AG04450 (cell line): Measurements from ENCODE around the gene CUL2. TPM values are rescaled to one million over a fixed set of nuclear protein-coding genes. Genes with fewer than 3 reads are reported as not detected.

ENCODE experiments used
- CTCF ChIA-PET: fragments of 300-600, 350-600 bp; formaldehyde crosslinking; extraction: SDS; loops from one replicate; lab custom pipeline; 2022; ENCODE audit warnings: antibody characterized with exemption, inconsistent platforms; lab: Charles Lee
- POLR2A ChIA-PET: fragments of 350-600 bp; formaldehyde crosslinking; extraction: SDS; loops from one replicate; lab custom pipeline; 2021; ENCODE audit warnings: antibody characterized with exemption, inconsistent platforms; lab: Yijun Ruan, JAX
- DNase-seq: peaks from one replicate; pipeline ENCODE4 v3.0.0-alpha.2; 2011; ENCODE audit warnings: low read depth, low spot score
- H3K27ac ChIP-seq: one replicate; pipeline ENCODE4 v1.5.1; 2012; ENCODE audit warnings: low read depth, low read length, control low read depth
- H3K27me3 ChIP-seq: one replicate; pipeline ENCODE4 v1.6.0; 2012; ENCODE audit warnings: low read length; ENCODE audit not compliant: control insufficient read depth, insufficient read depth
- H3K4me3 ChIP-seq: 2 replicates; pipeline ENCODE4 v1.5.1; 2011; ENCODE audit warnings: mild to moderate bottlenecking, low read depth, low read length, control low read depth
- H3K9me3 ChIP-seq: 2 replicates; pipeline ENCODE4 v1.5.1; 2012; ENCODE audit warnings: low read length; ENCODE audit not compliant: control insufficient read depth, insufficient read depth
- polyA minus RNA-seq: library from RNA; depleted of rRNA, polyadenylated mRNA; stranded (reverse); fragments of >200 nt; gene quantifications from 2 replicates; pipeline ENCODE4 v1.2.3, GENCODE V29; 2011; rRNA and poly(A)+ RNA removed
- polyA plus RNA-seq: library from polyadenylated mRNA; depleted of rRNA; stranded (reverse); fragments of >200 nt; gene quantifications from 2 replicates; pipeline ENCODE4 v1.2.3, GENCODE V29; 2011; rRNA removed
- TF ChIP-seq, protein P1 (sequence below): IDR thresholded peaks from 2 replicates; pipeline ENCODE4 v1.5.1; 2011; ENCODE audit warnings: low read depth, low read length, control low read depth, inconsistent platforms

Gene CUL2
- polyA plus RNA-seq (27.3 and 37.9 TPM in 2 replicates), polyA minus RNA-seq (22.7 and 33.9 TPM in 2 replicates)

DNA sequence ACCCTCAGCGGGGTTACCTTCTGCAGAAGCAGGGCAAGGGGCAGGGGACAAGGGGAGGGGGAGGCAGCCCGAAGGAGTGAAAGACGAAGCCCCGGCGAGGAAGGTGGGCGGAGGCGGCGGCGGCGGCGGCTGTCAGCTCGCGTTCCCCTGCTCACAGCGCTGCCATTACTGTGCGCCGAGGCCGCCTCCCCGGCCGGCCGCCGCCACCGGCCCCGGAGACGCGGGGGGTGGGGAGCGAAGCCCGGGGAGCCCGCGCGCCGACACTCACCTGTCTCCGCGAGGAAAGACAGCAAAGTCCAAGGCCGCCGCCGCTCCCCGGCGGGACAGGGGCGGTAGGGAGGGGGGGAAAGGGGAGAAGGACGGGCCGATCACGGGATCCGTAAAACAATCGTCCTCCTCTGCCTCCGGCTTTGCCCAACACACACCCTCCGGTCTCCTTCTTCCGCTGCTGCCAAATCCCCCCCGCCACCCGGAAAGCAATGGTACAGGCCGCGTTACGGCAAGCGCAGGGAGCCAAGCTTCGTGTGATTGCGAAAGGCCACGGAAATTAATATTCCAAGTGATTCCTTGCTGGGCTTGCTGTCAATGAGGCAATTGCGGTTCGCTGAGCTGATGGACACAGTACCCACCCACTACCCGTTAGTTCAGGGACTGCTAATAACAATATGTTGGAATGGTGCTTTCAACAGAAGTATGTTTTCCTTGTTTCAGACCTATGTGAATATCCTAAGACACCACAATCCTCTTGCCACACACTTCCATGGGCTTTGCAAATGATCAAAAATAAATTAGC is at the start of gene CUL2:
Gene CUL2 (minus strand): TSS at position 180 of the 793 bp plus-strand sequence. CDS start 19,024 bp downstream, outside the sequence.
- Histone ChIP-seq H3K27me3 (no peaks in the 10 kb centered on the region), H3K9me3 (peaks cover 6% of the 10 kb centered on the region; the same call in 1 of the 2 replicates), H3K4me3 (peak within 1 kb of the TSS; percentile 76), H3K27ac (peak within 1 kb of the TSS; percentile 75)
- CTCF ChIA-PET, result interaction anchor here (0.6 kb wide), 1 partner anchor 32 kb away, joined by 8 read pairs; no protein-coding TSS in a partner anchor
- TF ChIP-seq, protein P1, sequence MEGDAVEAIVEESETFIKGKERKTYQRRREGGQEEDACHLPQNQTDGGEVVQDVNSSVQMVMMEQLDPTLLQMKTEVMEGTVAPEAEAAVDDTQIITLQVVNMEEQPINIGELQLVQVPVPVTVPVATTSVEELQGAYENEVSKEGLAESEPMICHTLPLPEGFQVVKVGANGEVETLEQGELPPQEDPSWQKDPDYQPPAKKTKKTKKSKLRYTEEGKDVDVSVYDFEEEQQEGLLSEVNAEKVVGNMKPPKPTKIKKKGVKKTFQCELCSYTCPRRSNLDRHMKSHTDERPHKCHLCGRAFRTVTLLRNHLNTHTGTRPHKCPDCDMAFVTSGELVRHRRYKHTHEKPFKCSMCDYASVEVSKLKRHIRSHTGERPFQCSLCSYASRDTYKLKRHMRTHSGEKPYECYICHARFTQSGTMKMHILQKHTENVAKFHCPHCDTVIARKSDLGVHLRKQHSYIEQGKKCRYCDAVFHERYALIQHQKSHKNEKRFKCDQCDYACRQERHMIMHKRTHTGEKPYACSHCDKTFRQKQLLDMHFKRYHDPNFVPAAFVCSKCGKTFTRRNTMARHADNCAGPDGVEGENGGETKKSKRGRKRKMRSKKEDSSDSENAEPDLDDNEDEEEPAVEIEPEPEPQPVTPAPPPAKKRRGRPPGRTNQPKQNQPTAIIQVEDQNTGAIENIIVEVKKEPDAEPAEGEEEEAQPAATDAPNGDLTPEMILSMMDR, result no peak
- peak; percentile 92 for DNase-seq
- POLR2A ChIA-PET, result interaction anchor here (0.7 to 1.1 kb wide), 2 partner anchors 28 to 36 kb away, joined by 3 read pairs; partner anchors contain the start of gene CREM

DNA sequence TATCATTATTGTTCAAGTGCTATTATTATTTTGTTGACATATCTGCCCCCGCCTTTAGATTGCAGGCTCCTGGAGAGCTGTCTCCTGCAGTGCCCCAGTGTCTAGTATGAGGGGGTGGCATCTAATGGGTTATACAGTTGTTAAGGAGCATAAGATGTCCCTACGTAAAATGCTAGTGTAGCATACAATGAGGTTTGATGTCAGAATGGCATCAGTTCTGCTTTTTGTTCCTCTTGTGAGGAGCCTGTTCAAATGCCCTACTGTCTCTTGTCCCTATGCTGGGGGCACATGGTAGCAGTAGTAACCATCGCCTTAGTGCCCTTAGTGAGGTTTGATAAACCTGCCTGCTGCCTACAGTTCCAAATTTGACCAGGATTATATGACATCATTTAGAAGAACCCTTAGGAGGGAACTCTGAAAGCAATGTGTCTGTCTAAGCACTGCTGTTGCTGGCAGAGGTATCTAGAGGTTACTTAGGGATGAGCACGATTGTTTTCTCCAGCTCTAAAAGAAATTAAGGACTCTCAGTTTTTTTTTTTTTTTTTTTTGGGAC is 46.2 kb upstream of the CUL2 start:
- Histone ChIP-seq H3K9me3 (no peaks in the 10 kb centered on the region), H3K4me3 (no peak overlapping the region), H3K27me3 (no peaks in the 10 kb centered on the region), H3K27ac (no peak overlapping the region)
- ChIA-PET POLR2A (no interaction called here), CTCF (interaction anchor here (0.6 to 2.2 kb wide), 3 partner anchors 59 to 73 kb away, joined by 4 to 6 read pairs (median 6); no protein-coding TSS in a partner anchor)
- TF ChIP-seq, protein P1, result no peak
- DNase-seq, result no peak

DNA sequence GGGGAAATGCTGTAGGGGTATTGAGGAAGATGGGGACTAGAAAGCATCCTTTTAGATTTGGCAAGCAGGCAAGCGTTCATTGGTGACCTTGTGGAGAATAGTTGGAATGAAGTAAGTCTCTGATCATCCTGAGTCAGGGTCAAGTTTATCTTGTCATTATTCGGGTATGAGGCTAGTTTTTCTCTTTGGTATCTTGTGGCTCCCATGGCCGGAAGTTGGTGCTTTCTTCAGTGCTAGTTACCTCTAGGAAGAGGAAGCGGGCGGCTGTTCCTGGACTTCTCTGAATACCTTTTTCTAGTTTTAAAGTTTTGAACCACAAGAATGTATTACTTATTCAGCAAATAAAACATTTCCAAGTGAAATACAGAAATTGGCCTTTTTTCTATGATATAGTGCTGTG is 45.7 kb upstream of the CUL2 start:
- DNase-seq, result no peak
- Histone ChIP-seq H3K27me3 (no peaks in the 10 kb centered on the region), H3K27ac (no peak overlapping the region), H3K4me3 (no peak overlapping the region), H3K9me3 (no peaks in the 10 kb centered on the region)
- TF ChIP-seq, protein P1, result no peak
- CTCF ChIA-PET, result no interaction called here
- POLR2A ChIA-PET, result interaction anchor here (0.5 kb wide), 1 partner anchor 23 kb away, joined by 8 read pairs; no protein-coding TSS in a partner anchor

DNA sequence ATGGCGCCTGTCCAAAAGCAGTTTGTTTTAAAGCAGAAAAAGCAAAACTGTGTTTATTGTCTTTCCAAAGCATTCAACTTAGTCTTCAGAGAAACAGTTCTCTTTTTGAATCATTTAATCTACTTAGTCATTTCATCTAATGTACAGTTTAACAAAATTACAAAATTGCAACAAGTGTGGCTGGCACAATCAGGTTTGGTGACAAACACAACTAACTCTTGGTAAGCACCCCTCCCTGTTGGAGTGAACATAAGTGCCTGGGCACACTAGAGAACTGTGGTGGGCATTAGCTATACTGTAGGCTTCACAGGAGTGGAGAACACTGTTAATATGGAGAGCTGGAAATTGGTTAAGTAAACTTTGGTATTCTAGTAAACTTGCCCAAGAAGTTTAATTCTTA is 43.4 kb upstream of the CUL2 start:
- H3K27me3 ChIP-seq, result no peaks in the 10 kb centered on the region
- H3K9me3 ChIP-seq, result no peaks in the 10 kb centered on the region
- no peak for DNase-seq
- ChIA-PET CTCF (interaction anchor here (0.6 to 2.0 kb wide), 3 partner anchors 59 to 468 kb away, joined by 4 to 6 read pairs (median 6); no protein-coding TSS in a partner anchor), POLR2A (no interaction called here)
- TF ChIP-seq, protein P1, result no peak
- H3K27ac ChIP-seq, result no peak overlapping the region
- H3K4me3 ChIP-seq, result no peak overlapping the region

DNA sequence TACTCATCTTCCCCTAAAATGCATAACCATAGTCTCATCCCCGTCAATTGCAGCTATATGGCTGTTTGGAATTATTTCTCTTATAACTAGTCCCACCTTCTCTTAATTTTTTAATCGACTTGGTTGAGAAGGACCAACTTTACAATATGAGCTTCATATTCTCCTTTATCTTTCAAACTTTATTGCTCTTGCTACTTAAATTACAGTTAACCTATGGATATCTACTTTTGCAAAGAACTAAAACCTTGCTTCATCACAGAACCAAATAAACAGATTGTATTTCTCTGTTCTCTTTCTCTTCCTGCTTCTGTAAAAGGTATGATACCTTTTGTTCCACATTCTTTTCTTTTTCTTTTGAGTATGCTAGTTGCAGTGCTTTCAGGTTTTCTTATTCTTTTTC is 42.6 kb upstream of the CUL2 start:
- Histone ChIP-seq H3K27ac (no peak overlapping the region), H3K4me3 (no peak overlapping the region), H3K9me3 (no peaks in the 10 kb centered on the region), H3K27me3 (no peaks in the 10 kb centered on the region)
- no peak for DNase-seq
- TF ChIP-seq, protein P1, result no peak
- POLR2A ChIA-PET, result interaction anchor here (0.7 kb wide), 1 partner anchor 12 kb away, joined by 5 read pairs; no protein-coding TSS in a partner anchor
- CTCF ChIA-PET, result interaction anchor here (1.0 kb wide), 1 partner anchor 63 kb away, joined by 3 read pairs; no protein-coding TSS in a partner anchor
